Activated CD8-positive, alpha-beta memory T cell treated with anti-CD3 and anti-CD28 coated beads, Interleukin-2, amount 10 ng/mL, durations not matched to agents 7 days and 5 days (primary cell): ENCODE results near the gene FBLIM1. TPM values are rescaled to one million over a fixed set of nuclear protein-coding genes. Genes with fewer than 3 reads are reported as not detected.

Experiments used
- ATAC-seq: fragments of 150-1000 bp; cut with Tn5 transposase; one replicate; pipeline ENCODE4 v1.10.0; 2021; ENCODE audit warnings: moderate library complexity
- CTCF ChIA-PET: fragments of 350-600 bp; sonication (Branson Sonifier 250); formaldehyde crosslinking; loops from one replicate; lab custom pipeline; 2021; ENCODE audit warnings: antibody characterized with exemption; lab: Charles Lee
- DNase-seq: peaks from one replicate; pipeline ENCODE4 v3.0.0-alpha.2; 2020
- H3K27ac Mint-ChIP-seq: one replicate; pipeline ENCODE4 v1.8.0; 2021; ENCODE audit warnings: mild to moderate bottlenecking, mixed read lengths
- H3K27me3 Mint-ChIP-seq: one replicate; pipeline ENCODE4 v1.8.0; 2021; ENCODE audit warnings: mixed read lengths
- H3K36me3 Mint-ChIP-seq: one replicate; pipeline ENCODE4 v1.8.0; 2021; ENCODE audit warnings: mild to moderate bottlenecking, mixed read lengths
- H3K4me1 Mint-ChIP-seq: one replicate; pipeline ENCODE4 v1.8.0; 2021; ENCODE audit warnings: mixed read lengths
- H3K4me3 Mint-ChIP-seq: one replicate; pipeline ENCODE4 v1.8.0; 2021; ENCODE audit warnings: mild to moderate bottlenecking, moderate library complexity, mixed read lengths
- H3K9me3 Mint-ChIP-seq: one replicate; pipeline ENCODE4 v1.8.0; 2022; ENCODE audit warnings: low read depth, mixed read lengths
- total RNA-seq, 2 experiments: library from RNA; stranded (reverse); gene quantifications; one replicate each; pipeline ENCODE4 v1.2.3, GENCODE V29; 2021

The FBLIM1 gene
- total RNA-seq = not detected

GRCh38 chr1:15758343-15758931, at the start of gene FBLIM1:
Gene FBLIM1, plus strand, starts transcription at chr1:15758795. Its CDS starts 6,189 bp downstream, at chr1:15764984.
- no peaks in the 10 kb centered on the region for H3K36me3 Mint-ChIP-seq
- ATAC-seq (peak; percentile 11), DNase-seq (no peak)
- H3K27me3 Mint-ChIP-seq = peaks cover 57% of the 10 kb centered on the region
- H3K4me1 Mint-ChIP-seq = peaks cover 8% of the 10 kb centered on the region
- no peaks in the 10 kb centered on the region for H3K9me3 Mint-ChIP-seq
- no peak within 1 kb of the TSS for H3K27ac Mint-ChIP-seq
- CTCF ChIA-PET = no interaction called here
- H3K4me3 Mint-ChIP-seq = no peak within 1 kb of the TSS

GRCh38 chr1:15709226-15709625, 49.4 kb upstream of the FBLIM1 start:
- ATAC-seq (no peak), DNase-seq (no peak)
- Mint-ChIP-seq H3K36me3 (peaks cover 8% of the 10 kb centered on the region), H3K4me1 (peaks cover 4% of the 10 kb centered on the region), H3K9me3 (no peaks in the 10 kb centered on the region), H3K27ac (no peak overlapping the region), H3K27me3 (no peaks in the 10 kb centered on the region), H3K4me3 (no peak overlapping the region)
- CTCF ChIA-PET = no interaction called here

- Mint-ChIP-seq H3K27me3 (no peaks in the 10 kb centered on the region), H3K4me3 (no peak overlapping the region), H3K36me3 (peaks cover 2% of the 10 kb centered on the region), H3K27ac (no peak overlapping the region), H3K9me3 (no peaks in the 10 kb centered on the region), H3K4me1 (no peaks in the 10 kb centered on the region)
- no peak for DNase-seq
- CTCF ChIA-PET = interaction anchor here (0.6 kb wide), 1 partner anchor 14 kb away, joined by 3 read pairs; no protein-coding TSS in a partner anchor
- no peak for ATAC-seq
Observed at GRCh38 chr1:15712168-15712567, 46.4 kb upstream of the FBLIM1 start.

- no peaks in the 10 kb centered on the region for H3K9me3 Mint-ChIP-seq
- H3K27ac Mint-ChIP-seq = peak overlapping the region; percentile 26
- ATAC-seq = no peak
- DNase-seq = no peak
- peaks cover 6% of the 10 kb centered on the region for H3K36me3 Mint-ChIP-seq
- H3K4me1 Mint-ChIP-seq = no peaks in the 10 kb centered on the region
- no peaks in the 10 kb centered on the region for H3K27me3 Mint-ChIP-seq
- CTCF ChIA-PET = interaction anchor here (1.5 kb wide), 1 partner anchor 26 kb away, joined by 4 read pairs; no protein-coding TSS in a partner anchor
- no peak overlapping the region for H3K4me3 Mint-ChIP-seq
Observed at GRCh38 chr1:15714406-15715136, 44.0 kb upstream of the FBLIM1 start.

GRCh38 chr1:15717418-15718125, 41.0 kb upstream of the FBLIM1 start:
- ATAC-seq = no peak
- no peaks in the 10 kb centered on the region for H3K9me3 Mint-ChIP-seq
- H3K27ac Mint-ChIP-seq = no peak overlapping the region
- H3K4me1 Mint-ChIP-seq = no peaks in the 10 kb centered on the region
- peaks cover 7% of the 10 kb centered on the region for H3K36me3 Mint-ChIP-seq
- CTCF ChIA-PET = no interaction called here
- DNase-seq = no peak
- no peaks in the 10 kb centered on the region for H3K27me3 Mint-ChIP-seq
- no peak overlapping the region for H3K4me3 Mint-ChIP-seq

GRCh38 chr1:15718199-15718601, 40.4 kb upstream of the FBLIM1 start:
- H3K4me3 Mint-ChIP-seq = no peak overlapping the region
- no peak for DNase-seq
- no peak for ATAC-seq
- no peaks in the 10 kb centered on the region for H3K9me3 Mint-ChIP-seq
- CTCF ChIA-PET = interaction anchor here (0.7 kb wide), 1 partner anchor 73 kb away, joined by 4 read pairs; no protein-coding TSS in a partner anchor
- H3K27me3 Mint-ChIP-seq = no peaks in the 10 kb centered on the region
- no peaks in the 10 kb centered on the region for H3K4me1 Mint-ChIP-seq
- peaks cover 7% of the 10 kb centered on the region for H3K36me3 Mint-ChIP-seq
- no peak overlapping the region for H3K27ac Mint-ChIP-seq

- Mint-ChIP-seq H3K4me3 (no peak overlapping the region), H3K27me3 (no peaks in the 10 kb centered on the region), H3K36me3 (peaks cover 8% of the 10 kb centered on the region), H3K9me3 (no peaks in the 10 kb centered on the region), H3K4me1 (no peaks in the 10 kb centered on the region), H3K27ac (no peak overlapping the region)
- no peak for DNase-seq
- ATAC-seq = no peak
- CTCF ChIA-PET = interaction anchor here (1.1 kb wide), 1 partner anchor 173 kb away, joined by 4 read pairs; no protein-coding TSS in a partner anchor
Observed at GRCh38 chr1:15719381-15720120, 39.0 kb upstream of the FBLIM1 start.

GRCh38 chr1:15720861-15721260, 37.7 kb upstream of the FBLIM1 start:
- no peak overlapping the region for H3K27ac Mint-ChIP-seq
- H3K27me3 Mint-ChIP-seq = no peaks in the 10 kb centered on the region
- ATAC-seq (no peak), DNase-seq (no peak)
- no peaks in the 10 kb centered on the region for H3K9me3 Mint-ChIP-seq
- no peaks in the 10 kb centered on the region for H3K4me1 Mint-ChIP-seq
- peaks cover 9% of the 10 kb centered on the region for H3K36me3 Mint-ChIP-seq
- no peak overlapping the region for H3K4me3 Mint-ChIP-seq
- CTCF ChIA-PET = interaction anchor here (1.1 kb wide), 1 partner anchor 174 kb away, joined by 4 read pairs; no protein-coding TSS in a partner anchor

GRCh38 chr1:15722411-15722810, 36.2 kb upstream of the FBLIM1 start:
- Mint-ChIP-seq H3K9me3 (no peaks in the 10 kb centered on the region), H3K4me1 (no peaks in the 10 kb centered on the region)
- CTCF ChIA-PET = no interaction called here

GRCh38 chr1:15722836-15723532, 35.6 kb upstream of the FBLIM1 start:
- ATAC-seq (no peak), DNase-seq (no peak)
- H3K4me3 Mint-ChIP-seq = no peak overlapping the region
- no peaks in the 10 kb centered on the region for H3K4me1 Mint-ChIP-seq
- H3K9me3 Mint-ChIP-seq = no peaks in the 10 kb centered on the region
- no peak overlapping the region for H3K27ac Mint-ChIP-seq
- no peaks in the 10 kb centered on the region for H3K27me3 Mint-ChIP-seq
- H3K36me3 Mint-ChIP-seq = peaks cover 11% of the 10 kb centered on the region
- CTCF ChIA-PET = interaction anchor here (0.5 kb wide), 1 partner anchor 44 kb away, joined by 3 read pairs; no protein-coding TSS in a partner anchor

More at GRCh38 chr1:15722411-15722810, 36.2 kb upstream of the FBLIM1 start:
- peaks cover 10% of the 10 kb centered on the region for H3K36me3 Mint-ChIP-seq
- no peak for ATAC-seq
- H3K27ac Mint-ChIP-seq = no peak overlapping the region
- H3K4me3 Mint-ChIP-seq = no peak overlapping the region
- no peaks in the 10 kb centered on the region for H3K27me3 Mint-ChIP-seq
- DNase-seq = no peak

- CTCF ChIA-PET = interaction anchor here (0.5 kb wide), 1 partner anchor 43 kb away, joined by 3 read pairs; no protein-coding TSS in a partner anchor
- Mint-ChIP-seq H3K4me3 (no peak overlapping the region), H3K36me3 (peaks cover 9% of the 10 kb centered on the region)
Observed at GRCh38 chr1:15723631-15724246, 34.9 kb upstream of the FBLIM1 start.

More at GRCh38 chr1:15723631-15724246, 34.9 kb upstream of the FBLIM1 start:
- H3K27ac Mint-ChIP-seq = no peak overlapping the region
- DNase-seq (no peak), ATAC-seq (no peak)
- no peaks in the 10 kb centered on the region for H3K4me1 Mint-ChIP-seq
- no peaks in the 10 kb centered on the region for H3K27me3 Mint-ChIP-seq
- H3K9me3 Mint-ChIP-seq = no peaks in the 10 kb centered on the region
